NCI-H748 treated with DMSO at 0.1 percent for 48 hours (cell line): Measurements from ENCODE around the gene NLRC3.
"Not testable (repeated sequence)": the region's sequence is repeated elsewhere in the genome, so short reads cannot be mapped to it uniquely, and the experiment has no call there.

ENCODE experiments used
- DNase-seq: peaks from one replicate; lab custom pipeline; 2025; lab: John Stamatoyannopoulos, UW

Gene NLRC3, protein sequence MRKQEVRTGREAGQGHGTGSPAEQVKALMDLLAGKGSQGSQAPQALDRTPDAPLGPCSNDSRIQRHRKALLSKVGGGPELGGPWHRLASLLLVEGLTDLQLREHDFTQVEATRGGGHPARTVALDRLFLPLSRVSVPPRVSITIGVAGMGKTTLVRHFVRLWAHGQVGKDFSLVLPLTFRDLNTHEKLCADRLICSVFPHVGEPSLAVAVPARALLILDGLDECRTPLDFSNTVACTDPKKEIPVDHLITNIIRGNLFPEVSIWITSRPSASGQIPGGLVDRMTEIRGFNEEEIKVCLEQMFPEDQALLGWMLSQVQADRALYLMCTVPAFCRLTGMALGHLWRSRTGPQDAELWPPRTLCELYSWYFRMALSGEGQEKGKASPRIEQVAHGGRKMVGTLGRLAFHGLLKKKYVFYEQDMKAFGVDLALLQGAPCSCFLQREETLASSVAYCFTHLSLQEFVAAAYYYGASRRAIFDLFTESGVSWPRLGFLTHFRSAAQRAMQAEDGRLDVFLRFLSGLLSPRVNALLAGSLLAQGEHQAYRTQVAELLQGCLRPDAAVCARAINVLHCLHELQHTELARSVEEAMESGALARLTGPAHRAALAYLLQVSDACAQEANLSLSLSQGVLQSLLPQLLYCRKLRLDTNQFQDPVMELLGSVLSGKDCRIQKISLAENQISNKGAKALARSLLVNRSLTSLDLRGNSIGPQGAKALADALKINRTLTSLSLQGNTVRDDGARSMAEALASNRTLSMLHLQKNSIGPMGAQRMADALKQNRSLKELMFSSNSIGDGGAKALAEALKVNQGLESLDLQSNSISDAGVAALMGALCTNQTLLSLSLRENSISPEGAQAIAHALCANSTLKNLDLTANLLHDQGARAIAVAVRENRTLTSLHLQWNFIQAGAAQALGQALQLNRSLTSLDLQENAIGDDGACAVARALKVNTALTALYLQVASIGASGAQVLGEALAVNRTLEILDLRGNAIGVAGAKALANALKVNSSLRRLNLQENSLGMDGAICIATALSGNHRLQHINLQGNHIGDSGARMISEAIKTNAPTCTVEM

GRCh38 chr16:3577302-3577752 lies at the start of gene NLRC3:
Gene NLRC3, minus strand, starts transcription at chr16:3577403. Its CDS starts 12,367 bp downstream, at chr16:3565036.
- DNase-seq = no peak

- DNase-seq = no peak
Observed at GRCh38 chr16:3625911-3626732, 48.9 kb upstream of the NLRC3 start.

- DNase-seq = no peak
Observed at GRCh38 chr16:3625331-3625730, 48.1 kb upstream of the NLRC3 start.

GRCh38 chr16:3623642-3624041 lies 46.4 kb upstream of the NLRC3 start:
- no peak for DNase-seq

- no peak for DNase-seq
Observed at GRCh38 chr16:3618769-3619141, 41.6 kb upstream of the NLRC3 start.

DNA sequence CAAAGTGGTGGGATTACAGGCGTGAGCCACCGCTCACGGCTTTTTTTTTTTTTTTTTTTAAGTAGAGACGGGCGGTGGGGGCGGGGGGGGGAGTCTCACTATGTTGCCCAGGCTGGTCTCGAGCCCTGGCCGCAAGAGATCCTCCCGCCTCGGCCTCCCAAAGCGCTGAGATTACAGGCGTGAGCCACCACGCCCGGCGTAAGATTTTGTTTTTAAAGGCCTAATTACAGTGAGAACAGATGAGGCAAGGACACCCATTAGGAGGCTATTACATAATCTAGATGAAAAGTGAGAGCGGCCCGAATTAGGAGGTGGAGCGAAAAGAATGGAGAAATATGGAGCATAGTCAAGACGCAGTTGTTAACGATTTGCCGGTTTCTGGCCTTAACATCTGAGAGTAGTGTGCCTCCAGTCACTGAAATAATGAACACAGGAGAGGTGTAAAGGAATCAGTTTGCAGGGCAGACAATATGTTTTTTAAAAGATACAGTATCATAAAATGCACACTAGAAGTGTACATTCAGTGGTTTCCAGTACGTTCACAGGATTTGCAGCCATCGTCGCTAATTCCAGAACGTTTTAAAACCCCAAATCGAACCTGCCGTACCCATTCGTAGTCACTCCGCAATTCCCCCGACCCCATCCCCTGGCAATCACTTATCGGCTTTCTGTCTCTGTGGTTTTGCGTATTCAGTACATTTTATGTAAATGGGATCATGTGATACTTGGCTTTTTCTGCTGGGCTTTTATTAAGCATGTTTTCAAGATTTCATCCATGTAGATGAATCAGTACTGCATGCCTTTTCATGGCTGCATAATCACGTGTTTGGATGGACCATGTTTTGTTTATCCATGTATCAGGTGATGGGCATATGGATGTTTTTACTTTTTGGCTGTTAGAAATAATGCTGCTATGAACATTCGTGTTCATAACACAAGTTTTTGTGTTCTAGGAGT lies 35.6 kb upstream of the NLRC3 start:
- DNase-seq = no peak

- DNase-seq = peak; percentile 72
Observed at GRCh38 chr16:3611146-3611975, 34.2 kb upstream of the NLRC3 start, which contains the start of gene SLX4. Gene SLX4, minus strand, starts transcription at chr16:3611606. Its CDS starts 2,642 bp downstream, at chr16:3608964.

DNA sequence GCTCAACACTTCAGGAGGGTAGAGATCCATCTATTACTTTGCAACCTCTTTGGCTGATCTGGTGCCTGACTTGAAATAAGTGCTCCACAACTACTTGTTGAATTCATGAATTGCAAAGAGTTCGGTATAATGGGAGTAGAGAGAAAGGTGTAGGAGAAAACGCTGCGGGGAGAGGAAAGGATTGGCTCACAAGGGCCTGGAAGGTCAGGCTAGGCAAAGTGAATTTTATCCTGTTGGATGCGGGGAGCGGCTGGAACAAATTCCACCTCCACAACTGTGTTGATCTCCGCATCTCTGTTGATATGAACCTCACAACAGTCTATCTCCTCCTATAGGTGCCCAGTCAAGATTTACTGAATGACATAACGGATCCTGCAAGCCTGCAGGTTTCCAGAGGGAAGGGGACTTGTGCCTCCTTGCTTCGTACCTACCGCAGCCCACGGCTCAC lies 33.5 kb upstream of the NLRC3 start:
- no peak for DNase-seq

DNA sequence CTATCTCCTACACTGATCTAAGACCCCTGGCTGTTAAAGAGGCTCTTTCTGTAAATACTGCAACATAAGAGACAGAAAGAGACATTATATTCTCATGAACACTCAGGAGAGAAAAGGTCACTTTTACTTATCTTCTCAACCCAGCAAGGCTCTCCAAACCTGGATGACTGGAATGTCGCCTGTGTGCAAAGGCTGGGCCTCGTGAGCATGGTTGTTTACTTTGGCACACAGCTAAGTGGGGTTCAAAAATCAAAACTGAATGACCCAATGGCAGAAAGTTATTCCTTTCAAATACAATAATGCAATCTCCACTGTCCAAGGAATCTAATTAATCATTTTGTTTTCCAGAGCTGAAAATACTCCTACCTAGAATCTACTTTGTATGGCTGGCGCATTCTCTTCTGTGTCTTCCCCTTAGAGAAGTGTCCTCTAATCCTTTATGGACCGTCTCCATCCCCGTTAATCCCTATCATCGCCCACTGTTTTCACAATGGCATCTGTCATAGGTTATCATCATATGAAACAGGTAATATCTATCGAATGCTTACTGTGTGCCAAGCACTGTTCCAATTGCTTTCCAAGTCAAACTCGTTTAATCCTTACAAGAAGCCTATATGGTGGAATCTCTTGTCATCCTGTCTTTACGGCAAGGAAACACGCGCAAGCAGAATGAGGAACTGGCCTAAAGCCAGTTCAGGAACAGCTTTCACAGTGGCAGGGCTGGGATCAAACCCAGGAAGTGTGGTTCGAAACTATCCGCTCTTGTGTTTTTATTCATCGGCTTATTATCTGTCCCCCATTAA lies 32.9 kb upstream of the NLRC3 start:
- DNase-seq = no peak

- DNase-seq = not testable (repeated sequence)
Observed at GRCh38 chr16:3608976-3609375, 31.8 kb upstream of the NLRC3 start.

DNA sequence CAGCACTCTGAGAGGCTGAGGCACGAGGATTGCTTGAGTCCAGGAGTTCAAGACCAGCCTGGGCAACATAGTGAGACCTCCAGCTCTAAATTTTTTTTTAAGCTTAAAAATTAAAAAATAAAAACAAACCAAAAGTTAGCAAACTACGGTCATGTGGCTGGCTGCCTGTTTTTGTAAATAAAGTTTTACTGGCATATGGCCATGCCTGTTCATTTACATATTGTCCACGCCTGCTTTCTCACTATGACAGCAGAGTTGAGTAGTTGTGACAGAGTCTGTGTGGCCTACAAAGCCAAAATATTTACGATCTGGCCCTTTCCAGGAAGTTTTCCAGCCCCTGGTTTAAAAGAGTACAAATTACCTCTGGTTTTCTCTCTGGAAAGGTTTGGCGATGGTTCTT lies 30.9 kb upstream of the NLRC3 start:
- DNase-seq = no peak

- DNase-seq = no peak
Observed at GRCh38 chr16:3607634-3608033, 30.4 kb upstream of the NLRC3 start.

DNA sequence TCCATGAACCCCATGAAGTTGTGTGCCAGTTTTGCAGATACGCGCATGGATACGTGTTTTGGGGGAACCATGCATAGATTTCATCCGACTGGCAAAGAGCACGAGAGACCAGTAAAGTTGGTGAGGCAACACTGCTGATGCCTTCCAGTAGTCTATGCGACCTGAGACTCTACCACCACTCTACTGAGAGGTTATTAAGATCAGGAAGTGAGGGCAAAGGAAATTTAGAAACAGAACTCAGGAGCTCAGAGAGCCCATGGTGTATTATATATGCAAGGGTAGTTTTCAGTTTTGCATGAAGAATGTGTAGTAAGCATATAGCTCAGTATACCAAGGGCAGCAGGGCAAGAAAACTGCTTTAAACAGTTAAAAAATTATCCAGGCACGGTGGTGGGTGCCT lies 30.0 kb upstream of the NLRC3 start:
- DNase-seq = no peak

DNA sequence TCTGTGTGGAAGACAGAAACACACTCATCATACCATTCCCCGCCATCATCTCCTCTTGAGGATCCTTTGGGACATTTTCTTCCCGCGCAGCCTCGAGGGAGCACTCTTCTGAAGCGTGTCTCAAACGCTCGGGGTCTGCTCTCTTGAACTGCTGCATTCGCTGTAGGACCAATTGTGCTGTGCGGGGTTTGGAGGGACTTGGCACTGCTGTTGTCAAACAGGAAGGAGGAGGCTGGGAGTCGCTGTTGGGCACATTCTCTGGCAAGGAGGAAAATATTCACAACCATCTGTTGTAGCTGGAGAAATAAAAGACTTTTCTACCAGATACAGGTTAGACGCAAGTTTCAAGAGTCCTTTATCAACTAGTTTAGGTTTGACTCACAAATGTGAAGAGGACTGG lies 29.2 kb upstream of the NLRC3 start:
- DNase-seq = no peak

DNA sequence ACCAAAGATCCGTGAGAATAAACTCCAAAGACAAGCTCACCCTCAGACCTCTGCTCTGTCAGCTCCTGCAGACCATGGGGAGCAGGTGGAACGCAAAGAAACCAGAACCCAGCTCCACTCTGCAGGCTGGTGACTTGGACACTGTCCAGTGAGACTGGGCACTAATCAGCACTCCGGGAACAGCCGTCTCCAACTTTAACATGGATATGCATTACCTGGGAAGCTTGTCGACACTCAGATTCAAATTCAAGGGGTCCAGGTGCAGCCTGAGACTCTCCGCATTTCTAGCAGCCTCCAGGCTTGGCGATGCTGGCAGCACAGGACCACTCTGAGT lies 25.1 kb upstream of the NLRC3 start:
- no peak for DNase-seq

- DNase-seq = no peak
Observed at GRCh38 chr16:3601614-3602319, 24.6 kb upstream of the NLRC3 start.

GRCh38 chr16:3599922-3600321 lies 22.7 kb upstream of the NLRC3 start:
- DNase-seq = no peak

GRCh38 chr16:3599121-3599520 lies 21.9 kb upstream of the NLRC3 start:
- DNase-seq = no peak
